Measurements from ENCODE around the gene SSTR5. TPM values are rescaled to one million over a fixed set of nuclear protein-coding genes. Genes with fewer than 3 reads are reported as not detected.

Gene SSTR5
- total and polyA plus RNA-seq, 10 of the 15 experiments (the other 5 are each of a cell fraction or from before 2014, with no cell fraction given): not detected

DNA sequence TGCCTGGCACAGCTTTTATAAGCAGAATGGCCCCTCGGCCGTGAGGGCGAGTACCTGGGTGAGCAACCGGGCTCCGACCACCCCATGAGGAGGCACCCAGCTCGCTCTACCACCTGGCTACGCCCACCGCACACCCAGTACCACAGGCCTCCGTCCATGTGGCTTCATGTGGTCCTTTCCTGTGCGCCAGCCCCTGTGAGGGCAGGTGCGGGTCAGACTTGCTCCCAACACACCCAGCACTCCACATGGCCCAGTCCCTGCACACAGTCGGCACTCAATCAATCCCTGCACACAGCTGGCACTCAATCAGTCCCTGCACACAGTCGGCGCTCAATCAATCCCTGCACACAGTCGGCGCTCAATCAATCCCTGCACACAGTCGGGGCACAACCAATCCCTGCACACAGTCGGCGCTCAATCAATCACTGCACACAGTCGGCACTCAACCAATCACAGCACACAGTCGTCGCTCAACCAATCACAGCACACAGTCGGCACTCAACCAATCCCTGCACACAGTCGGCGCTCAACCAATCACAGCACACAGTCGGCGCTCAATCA, 19.5 kb downstream of the SSTR5 start:
- Histone ChIP-seq H3K4me3 (no peak overlapping the region), H3K4me2 (ENCODE audit: control insufficient read depth, insufficient read depth) (no peak overlapping the region), H3K36me3 (ENCODE audit: control insufficient read depth in 2 of 2, insufficient read depth in 2 of 2, low read length in 1 of 2) (no peaks in the 10 kb centered on the region), H3K79me2 (ENCODE audit: control insufficient read depth, insufficient read depth, low read length) (no peaks in the 10 kb centered on the region), H3K27ac (ENCODE audit: control insufficient read depth, insufficient read depth) (no peak overlapping the region), H3K27me3 (replicated peaks in 1 of 2; ENCODE audit: control insufficient read depth in 2 of 2, insufficient read depth in 2 of 2, low read length in 1 of 2) (no peaks in the 10 kb centered on the region), H3K4me1 (ENCODE audit: control insufficient read depth, insufficient read depth, low read length) (no peaks in the 10 kb centered on the region), H3K9me3 (replicated peaks; ENCODE audit: control insufficient read depth, insufficient read depth, low read length) (no peaks in the 10 kb centered on the region), H3K9ac (ENCODE audit: control insufficient read depth, insufficient read depth, low read length) (no peak overlapping the region), H4K20me1 (ENCODE audit: control insufficient read depth, insufficient read depth) (no peaks in the 10 kb centered on the region), H2AFZ (ENCODE audit: control insufficient read depth, low read depth, low read length) (no peak overlapping the region)
- intact Hi-C loops (cut with micrococcal nuclease; ENCODE audit: unreplicated experiment): no loop called here
- FAIRE-seq (no peak), ATAC-seq (no peak), DNase-seq (ENCODE audit: low read depth, low spot score) (no peak)
- RAD21 ChIA-PET (ENCODE audit: unreplicated experiment): no interaction called here
- CTCF ChIA-PET: no interaction called here
- BruUV-seq (replicated peaks): no TSS peak
- in situ Hi-C loops (cut with MboI): no loop called here
- WGBS (ENCODE audit: insufficient coverage, insufficient replicate concordance, low lambda C conversion rate, missing lambda C conversion rate): 90% methylated on average over 27 of the region's 27 CpGs
- SMC1A ChIA-PET (ENCODE audit: uncharacterized antibody, unreplicated experiment): no interaction called here
- POLR2A ChIA-PET: no interaction called here
- TF ChIP-seq SMARCA5 (IDR thresholded peaks at IDR 0.05): no peak
- TF ChIP-seq CHD1 (IDR thresholded peaks at IDR 0.05; ENCODE audit: low read depth, low read length): no peak
- TF ChIP-seq TARDBP (IDR thresholded peaks at IDR 0.05; ENCODE audit: borderline replicate concordance): no peak
- TF ChIP-seq, protein P1, sequence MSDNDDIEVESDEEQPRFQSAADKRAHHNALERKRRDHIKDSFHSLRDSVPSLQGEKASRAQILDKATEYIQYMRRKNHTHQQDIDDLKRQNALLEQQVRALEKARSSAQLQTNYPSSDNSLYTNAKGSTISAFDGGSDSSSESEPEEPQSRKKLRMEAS (IDR thresholded peaks at IDR 0.05; ENCODE audit: low read depth, low read length): no peak
- no peak for TF ChIP-seq NR2C2 (IDR thresholded peaks at IDR 0.05; ENCODE audit: borderline replicate concordance, control insufficient read depth, insufficient read length, low read depth)
- TF ChIP-seq TCF3 (IDR thresholded peaks at IDR 0.05; ENCODE audit: borderline replicate concordance, insufficient read depth, low read depth, low read length): no peak
- no peak for TF ChIP-seq HDAC6 (IDR thresholded peaks at IDR 0.05; ENCODE audit: unreplicated experiment)
- TF ChIP-seq MTA3 (IDR thresholded peaks at IDR 0.05; ENCODE audit: borderline replicate concordance, low read length): no peak
- TF ChIP-seq SUPT20H (IDR thresholded peaks at IDR 0.05; ENCODE audit: borderline replicate concordance, control insufficient read depth, low read depth, low read length): no peak
- no peak for TF ChIP-seq SRF (IDR thresholded peaks at IDR 0.05; ENCODE audit: low read depth in 2 of 2, low read length in 2 of 2)
- TF ChIP-seq, protein P2, sequence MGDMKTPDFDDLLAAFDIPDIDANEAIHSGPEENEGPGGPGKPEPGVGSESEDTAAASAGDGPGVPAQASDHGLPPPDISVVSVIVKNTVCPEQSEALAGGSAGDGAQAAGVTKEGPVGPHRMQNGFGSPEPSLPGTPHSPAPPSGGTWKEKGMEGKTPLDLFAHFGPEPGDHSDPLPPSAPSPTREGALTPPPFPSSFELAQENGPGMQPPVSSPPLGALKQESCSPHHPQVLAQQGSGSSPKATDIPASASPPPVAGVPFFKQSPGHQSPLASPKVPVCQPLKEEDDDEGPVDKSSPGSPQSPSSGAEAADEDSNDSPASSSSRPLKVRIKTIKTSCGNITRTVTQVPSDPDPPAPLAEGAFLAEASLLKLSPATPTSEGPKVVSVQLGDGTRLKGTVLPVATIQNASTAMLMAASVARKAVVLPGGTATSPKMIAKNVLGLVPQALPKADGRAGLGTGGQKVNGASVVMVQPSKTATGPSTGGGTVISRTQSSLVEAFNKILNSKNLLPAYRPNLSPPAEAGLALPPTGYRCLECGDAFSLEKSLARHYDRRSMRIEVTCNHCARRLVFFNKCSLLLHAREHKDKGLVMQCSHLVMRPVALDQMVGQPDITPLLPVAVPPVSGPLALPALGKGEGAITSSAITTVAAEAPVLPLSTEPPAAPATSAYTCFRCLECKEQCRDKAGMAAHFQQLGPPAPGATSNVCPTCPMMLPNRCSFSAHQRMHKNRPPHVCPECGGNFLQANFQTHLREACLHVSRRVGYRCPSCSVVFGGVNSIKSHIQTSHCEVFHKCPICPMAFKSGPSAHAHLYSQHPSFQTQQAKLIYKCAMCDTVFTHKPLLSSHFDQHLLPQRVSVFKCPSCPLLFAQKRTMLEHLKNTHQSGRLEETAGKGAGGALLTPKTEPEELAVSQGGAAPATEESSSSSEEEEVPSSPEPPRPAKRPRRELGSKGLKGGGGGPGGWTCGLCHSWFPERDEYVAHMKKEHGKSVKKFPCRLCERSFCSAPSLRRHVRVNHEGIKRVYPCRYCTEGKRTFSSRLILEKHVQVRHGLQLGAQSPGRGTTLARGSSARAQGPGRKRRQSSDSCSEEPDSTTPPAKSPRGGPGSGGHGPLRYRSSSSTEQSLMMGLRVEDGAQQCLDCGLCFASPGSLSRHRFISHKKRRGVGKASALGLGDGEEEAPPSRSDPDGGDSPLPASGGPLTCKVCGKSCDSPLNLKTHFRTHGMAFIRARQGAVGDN (IDR thresholded peaks at IDR 0.05): no peak
- TF ChIP-seq NFYA (IDR thresholded peaks at IDR 0.05; ENCODE audit: borderline replicate concordance, low read depth, low read length): no peak
- TF ChIP-seq CEBPB (IDR thresholded peaks at IDR 0.05; ENCODE audit: borderline replicate concordance in 1 of 2, low read depth in 2 of 2, low read length in 2 of 2): no peak
- TF ChIP-seq TBL1XR1 (IDR thresholded peaks at IDR 0.05; ENCODE audit: low read depth, low read length): no peak
- TF ChIP-seq, protein P3, sequence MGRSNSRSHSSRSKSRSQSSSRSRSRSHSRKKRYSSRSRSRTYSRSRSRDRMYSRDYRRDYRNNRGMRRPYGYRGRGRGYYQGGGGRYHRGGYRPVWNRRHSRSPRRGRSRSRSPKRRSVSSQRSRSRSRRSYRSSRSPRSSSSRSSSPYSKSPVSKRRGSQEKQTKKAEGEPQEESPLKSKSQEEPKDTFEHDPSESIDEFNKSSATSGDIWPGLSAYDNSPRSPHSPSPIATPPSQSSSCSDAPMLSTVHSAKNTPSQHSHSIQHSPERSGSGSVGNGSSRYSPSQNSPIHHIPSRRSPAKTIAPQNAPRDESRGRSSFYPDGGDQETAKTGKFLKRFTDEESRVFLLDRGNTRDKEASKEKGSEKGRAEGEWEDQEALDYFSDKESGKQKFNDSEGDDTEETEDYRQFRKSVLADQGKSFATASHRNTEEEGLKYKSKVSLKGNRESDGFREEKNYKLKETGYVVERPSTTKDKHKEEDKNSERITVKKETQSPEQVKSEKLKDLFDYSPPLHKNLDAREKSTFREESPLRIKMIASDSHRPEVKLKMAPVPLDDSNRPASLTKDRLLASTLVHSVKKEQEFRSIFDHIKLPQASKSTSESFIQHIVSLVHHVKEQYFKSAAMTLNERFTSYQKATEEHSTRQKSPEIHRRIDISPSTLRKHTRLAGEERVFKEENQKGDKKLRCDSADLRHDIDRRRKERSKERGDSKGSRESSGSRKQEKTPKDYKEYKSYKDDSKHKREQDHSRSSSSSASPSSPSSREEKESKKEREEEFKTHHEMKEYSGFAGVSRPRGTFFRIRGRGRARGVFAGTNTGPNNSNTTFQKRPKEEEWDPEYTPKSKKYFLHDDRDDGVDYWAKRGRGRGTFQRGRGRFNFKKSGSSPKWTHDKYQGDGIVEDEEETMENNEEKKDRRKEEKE (IDR thresholded peaks at IDR 0.05): no peak
- no peak for TF ChIP-seq NKRF (conservative IDR thresholded peaks at IDR 0.05)

Measured in GM12878 (cell line).